Retinal pigment epithelial cell (primary cell): ENCODE data around the gene NQO1.

Experiments
- DNase-seq: peaks from one replicate; pipeline ENCODE4 v3.0.0-alpha.2; 2010; ENCODE audit warnings: low read depth
- H3K4me3 ChIP-seq: 2 replicates; pipeline ENCODE4 v1.5.1; 2011; ENCODE audit warnings: mild to moderate bottlenecking, low read length, control low read depth, moderate library complexity
- TF ChIP-seq, protein P1 (sequence below): conservative IDR thresholded peaks from 2 replicates; pipeline ENCODE4 v1.5.1; 2011; ENCODE audit warnings: low read depth, low read length, control low read depth, inconsistent platforms

The NQO1 gene

DNA sequence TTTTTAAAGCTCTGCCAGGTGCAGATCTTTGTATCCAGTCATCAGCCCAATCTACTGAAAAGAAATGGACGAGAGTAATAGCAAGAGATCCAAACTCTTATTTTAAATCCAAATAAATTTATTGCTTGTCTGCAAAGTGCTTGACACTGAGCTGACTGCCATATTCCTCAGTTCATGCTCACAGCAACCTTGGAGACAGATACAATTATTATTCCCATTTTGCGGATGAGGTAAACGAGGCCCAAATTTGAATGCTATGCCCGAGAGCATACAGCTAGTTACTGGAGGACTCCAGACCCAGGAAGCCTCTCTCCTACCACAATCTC lies 27.7 kb upstream of the NQO1 start:
- TF ChIP-seq, protein P1, sequence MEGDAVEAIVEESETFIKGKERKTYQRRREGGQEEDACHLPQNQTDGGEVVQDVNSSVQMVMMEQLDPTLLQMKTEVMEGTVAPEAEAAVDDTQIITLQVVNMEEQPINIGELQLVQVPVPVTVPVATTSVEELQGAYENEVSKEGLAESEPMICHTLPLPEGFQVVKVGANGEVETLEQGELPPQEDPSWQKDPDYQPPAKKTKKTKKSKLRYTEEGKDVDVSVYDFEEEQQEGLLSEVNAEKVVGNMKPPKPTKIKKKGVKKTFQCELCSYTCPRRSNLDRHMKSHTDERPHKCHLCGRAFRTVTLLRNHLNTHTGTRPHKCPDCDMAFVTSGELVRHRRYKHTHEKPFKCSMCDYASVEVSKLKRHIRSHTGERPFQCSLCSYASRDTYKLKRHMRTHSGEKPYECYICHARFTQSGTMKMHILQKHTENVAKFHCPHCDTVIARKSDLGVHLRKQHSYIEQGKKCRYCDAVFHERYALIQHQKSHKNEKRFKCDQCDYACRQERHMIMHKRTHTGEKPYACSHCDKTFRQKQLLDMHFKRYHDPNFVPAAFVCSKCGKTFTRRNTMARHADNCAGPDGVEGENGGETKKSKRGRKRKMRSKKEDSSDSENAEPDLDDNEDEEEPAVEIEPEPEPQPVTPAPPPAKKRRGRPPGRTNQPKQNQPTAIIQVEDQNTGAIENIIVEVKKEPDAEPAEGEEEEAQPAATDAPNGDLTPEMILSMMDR = no peak
- DNase-seq = no peak

DNA sequence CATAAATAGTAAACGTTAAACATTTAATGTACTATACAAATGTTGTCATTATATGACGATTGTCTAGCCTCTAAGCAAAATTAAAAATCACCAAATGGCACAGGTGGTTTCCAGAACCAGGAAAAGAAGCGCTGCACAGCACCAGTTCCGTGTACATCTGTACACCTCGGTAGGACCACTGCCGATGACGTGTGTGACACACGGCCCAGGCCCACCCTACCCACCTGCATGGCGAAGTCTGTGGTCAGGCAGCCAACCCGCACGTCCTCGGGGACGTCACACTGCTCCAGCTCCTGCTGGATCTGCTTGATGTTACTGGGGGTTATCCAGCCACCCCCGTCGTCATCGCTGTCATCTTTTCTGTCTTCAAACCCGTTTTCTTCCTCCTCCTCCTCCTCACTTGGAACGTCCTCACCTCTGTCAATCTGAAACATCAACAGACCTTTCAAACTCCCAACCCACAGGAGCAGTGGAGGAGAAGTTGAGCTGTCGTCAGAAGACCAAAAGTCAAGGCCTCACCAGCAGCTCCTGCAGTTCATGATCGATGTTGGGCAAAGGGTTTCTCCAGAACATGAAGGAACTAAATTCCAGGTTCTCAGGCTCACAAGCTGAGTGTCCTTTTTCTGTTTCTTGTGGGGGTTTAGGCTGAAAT lies 22.5 kb upstream of the NQO1 start:
- no peak overlapping the region for H3K4me3 ChIP-seq
- DNase-seq = no peak
- TF ChIP-seq, protein P1 = no peak

More for the DNA sequence above, 27.7 kb upstream of the NQO1 start:
- H3K4me3 ChIP-seq = peak overlapping the region; percentile 98

DNA sequence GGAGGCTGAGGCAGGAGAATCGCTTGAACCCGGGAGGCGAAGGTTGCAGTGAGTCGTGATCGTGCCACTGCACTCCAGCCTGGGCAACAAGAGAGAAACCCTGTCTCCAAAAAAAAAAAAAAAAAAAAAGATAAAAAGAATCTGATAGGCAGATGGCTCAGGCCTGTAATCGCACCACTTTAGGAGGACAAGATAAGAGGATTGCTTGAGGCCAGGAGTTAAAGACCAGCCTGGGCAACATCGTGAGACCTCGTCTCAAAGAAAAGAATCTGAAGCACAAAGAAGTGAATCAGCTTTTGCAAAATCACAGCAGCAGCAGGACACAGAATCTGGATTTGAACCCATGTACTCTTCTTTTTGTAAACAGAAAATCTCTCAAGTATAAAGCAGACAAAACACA lies 20.8 kb upstream of the NQO1 start:
- TF ChIP-seq, protein P1 = no peak
- DNase-seq = no peak
- H3K4me3 ChIP-seq = no peak overlapping the region

DNA sequence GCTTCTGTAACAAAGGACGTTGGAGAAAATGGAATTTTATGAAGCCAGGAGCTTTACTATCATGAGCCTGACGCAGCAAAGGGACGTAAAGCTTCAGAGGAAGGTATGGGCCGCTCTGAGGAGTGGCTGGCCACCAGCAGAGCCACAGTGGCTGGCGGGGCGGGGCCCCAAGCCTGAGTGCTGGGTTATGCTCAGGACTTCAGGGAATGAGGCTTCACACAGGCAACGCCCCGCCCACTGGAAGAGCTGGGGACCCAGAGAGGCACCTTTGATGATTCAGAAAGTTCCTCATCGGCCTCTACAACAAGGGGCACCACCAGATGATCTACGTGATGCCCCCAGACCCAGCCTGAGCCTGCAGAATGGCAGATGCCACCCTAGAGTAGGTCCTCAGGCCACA lies 19.6 kb upstream of the NQO1 start:
- TF ChIP-seq, protein P1 = no peak
- H3K4me3 ChIP-seq = no peak overlapping the region
- DNase-seq = no peak

DNA sequence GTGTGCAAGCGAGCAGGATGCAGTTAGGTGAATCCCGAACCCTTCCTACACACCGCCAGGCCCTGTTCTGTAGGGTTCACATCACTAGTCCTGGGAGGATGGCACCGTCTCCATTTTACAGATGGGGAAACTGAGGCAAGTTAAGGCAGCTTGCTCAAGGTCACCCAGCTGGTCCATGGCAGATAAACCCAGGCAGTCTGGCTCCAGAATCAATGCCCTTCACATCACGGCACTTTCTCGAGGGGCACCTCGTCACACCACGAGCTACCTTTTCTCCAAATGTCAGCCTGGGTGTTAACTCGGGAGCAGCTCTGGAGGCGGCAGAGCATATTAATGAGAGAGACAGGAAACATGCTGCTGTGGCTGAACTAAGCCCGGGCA lies 18.9 kb upstream of the NQO1 start:
- TF ChIP-seq, protein P1 = no peak
- H3K4me3 ChIP-seq = no peak overlapping the region
- no peak for DNase-seq

DNA sequence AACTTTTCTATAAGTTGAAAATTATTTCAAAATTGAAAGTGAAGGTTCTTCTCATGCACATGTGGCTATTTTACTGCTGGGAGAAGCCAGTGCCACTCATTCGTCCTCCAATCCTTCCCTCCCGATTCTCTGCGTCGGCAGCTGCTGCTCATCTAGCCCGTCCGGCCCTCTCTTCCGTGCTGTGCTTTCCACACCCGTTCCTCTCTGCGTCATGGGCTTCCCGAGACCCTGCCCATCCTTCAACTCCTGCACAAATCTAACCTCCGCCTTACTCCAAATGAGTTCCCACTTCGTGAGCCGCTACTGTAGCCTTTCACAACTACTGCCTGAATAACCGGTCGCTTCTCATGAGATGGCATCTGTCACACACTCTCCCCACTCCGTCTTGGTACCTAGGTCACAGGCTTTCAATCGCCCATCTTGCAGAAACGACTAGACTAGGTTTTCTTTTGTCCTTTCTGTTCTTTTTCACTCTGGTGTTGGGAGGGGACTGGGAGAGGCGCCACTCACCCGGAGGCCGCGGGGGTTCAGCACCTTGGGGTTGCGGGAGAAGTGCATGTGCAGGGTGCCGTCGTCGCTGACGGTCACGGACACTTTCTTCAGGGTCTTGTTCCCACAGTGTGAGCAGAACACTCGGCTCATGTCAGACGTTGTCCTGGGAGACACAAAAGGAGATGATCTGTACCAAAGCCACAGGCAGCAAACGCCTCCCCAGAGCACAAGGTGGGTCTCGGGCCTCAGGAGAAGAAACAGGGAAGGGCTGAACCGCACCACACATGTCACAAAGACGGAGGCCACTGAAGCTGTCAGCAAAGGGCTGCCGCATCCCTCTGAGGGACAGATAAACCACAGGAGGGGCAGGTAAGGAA lies 18.2 kb upstream of the NQO1 start:
- DNase-seq = no peak
- TF ChIP-seq, protein P1 = no peak

More for the DNA sequence above, 18.2 kb upstream of the NQO1 start:
- H3K4me3 ChIP-seq = no peak overlapping the region
